MCF 10A (cell line): Measurements from ENCODE around the gene CRIP1. TPM values are rescaled to one million over a fixed set of nuclear protein-coding genes. Genes with fewer than 3 reads are reported as not detected.

Experiments
- BruUV-seq: library from RNA; stranded (reverse); fragments of 400-500 nt; replicated peaks from 2 replicates; lab custom pipeline; 2021; lab: Mats Ljungman, UMichigan
- CTCF ChIA-PET: fragments of 300-600 bp; sonication (Branson Sonifier 250); formaldehyde crosslinking; extraction: SDS; loops from one replicate; lab custom pipeline; 2021; ENCODE audit warnings: antibody characterized with exemption, inconsistent platforms; lab: Yijun Ruan, JAX
- POLR2A ChIA-PET: fragments of 300-600, 350-650 bp; sonication (Branson Sonifier 250); formaldehyde crosslinking; extraction: SDS; loops from one replicate; lab custom pipeline; 2020; ENCODE audit warnings: antibody characterized with exemption, inconsistent platforms; lab: Yijun Ruan, JAX
- DNase-seq: peaks from one replicate; pipeline ENCODE4 v3.0.0-alpha.2; 2018; ENCODE audit not compliant: unreplicated experiment
- H3K27ac Mint-ChIP-seq: one replicate; pipeline ENCODE4 v1.8.0; 2022; ENCODE audit warnings: mild to moderate bottlenecking, low read depth, mixed read lengths; ENCODE audit not compliant: unreplicated experiment
- H3K27me3 Mint-ChIP-seq: one replicate; pipeline ENCODE4 v1.8.0; 2022; ENCODE audit warnings: mixed read lengths; ENCODE audit not compliant: insufficient read depth, unreplicated experiment
- H3K36me3 Mint-ChIP-seq: one replicate; pipeline ENCODE4 v1.8.0; 2022; ENCODE audit warnings: mild to moderate bottlenecking, moderate library complexity, mixed read lengths; ENCODE audit not compliant: insufficient read depth, unreplicated experiment
- H3K4me1 Mint-ChIP-seq: one replicate; pipeline ENCODE4 v1.8.0; 2022; ENCODE audit warnings: mixed read lengths; ENCODE audit not compliant: insufficient read depth, unreplicated experiment
- H3K4me3 Mint-ChIP-seq: one replicate; pipeline ENCODE4 v1.8.0; 2022; ENCODE audit warnings: mild to moderate bottlenecking, moderate library complexity, mixed read lengths; ENCODE audit not compliant: unreplicated experiment
- H3K9me3 Mint-ChIP-seq: one replicate; pipeline ENCODE4 v1.8.0; 2022; ENCODE audit warnings: mixed read lengths; ENCODE audit not compliant: unreplicated experiment
- intact Hi-C: fragments of 100-400 bp; cut with micrococcal nuclease; formaldehyde crosslinking; loops from 2 replicates; pipeline ENCODE4 v1.14.1; 2022
- total RNA-seq: library from RNA; stranded (reverse); gene quantifications from 2 replicates; pipeline ENCODE4 v1.2.3, GENCODE V29; 2022
- TF ChIP-seq, protein P1 (sequence below): fragments of 200-600 bp; IDR thresholded peaks from one replicate; pipeline ENCODE4 v1.8.0; 2022; ENCODE audit warnings: antibody characterized with exemption, mild to moderate bottlenecking; ENCODE audit not compliant: unreplicated experiment

The CRIP1 gene
- total RNA-seq, 1 experiment from 2014 or later, result not detected

DNA sequence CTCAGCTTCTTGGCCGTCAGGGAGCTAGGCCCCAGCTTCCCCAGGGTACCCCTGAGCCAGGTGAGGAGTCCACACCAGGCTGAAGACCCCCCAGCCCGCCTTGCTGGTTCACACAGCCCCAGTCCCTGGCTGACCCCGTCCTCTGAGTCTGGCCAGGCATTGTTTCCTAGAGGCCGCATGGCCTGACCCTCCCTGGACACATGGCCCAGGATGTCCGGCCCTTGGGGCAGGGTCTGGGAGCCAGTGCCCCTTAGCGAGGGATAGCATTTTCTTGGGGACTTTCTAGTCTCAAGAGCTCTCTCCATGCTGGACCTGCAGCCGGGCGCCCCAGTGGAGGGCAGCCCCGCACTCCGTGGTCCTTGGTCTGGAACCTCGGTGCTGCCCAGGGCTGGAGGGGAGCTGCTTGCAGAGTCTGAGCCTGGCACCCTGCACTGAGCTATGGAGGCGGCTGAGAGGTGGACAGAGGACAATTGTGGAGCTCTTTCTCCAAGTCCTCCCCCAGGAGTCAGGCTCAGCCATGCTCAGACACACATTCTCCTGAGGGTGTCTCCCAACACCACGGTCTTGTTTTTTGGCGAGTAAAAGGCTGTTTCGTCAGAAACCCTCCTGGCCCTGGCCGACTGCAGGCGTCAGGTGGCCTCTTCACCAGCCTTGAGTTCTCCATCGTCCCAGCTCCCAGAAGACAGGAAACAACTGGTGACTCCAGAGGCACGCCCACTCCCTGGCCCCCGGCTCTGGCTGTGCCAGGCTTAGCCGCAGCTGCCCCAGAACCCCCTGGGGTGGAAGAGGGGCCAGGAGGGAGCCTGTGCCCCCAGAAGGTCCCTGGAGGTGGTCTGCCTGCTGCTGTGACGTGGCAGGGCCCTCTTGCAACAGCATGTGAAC lies 29.7 kb upstream of the CRIP1 start:
- POLR2A ChIA-PET, result interaction anchor here (0.8 kb wide), 1 partner anchor 15 kb away, joined by 3 read pairs; no protein-coding TSS in a partner anchor
- H3K4me1 Mint-ChIP-seq, result no peaks in the 10 kb centered on the region
- H3K36me3 Mint-ChIP-seq, result peaks cover 42% of the 10 kb centered on the region
- no peaks in the 10 kb centered on the region for H3K9me3 Mint-ChIP-seq
- DNase-seq, result no peak
- CTCF ChIA-PET, result interaction anchor here (0.6 to 1.6 kb wide), 4 partner anchors 11 to 53 kb away, joined by 4 to 9 read pairs (median 4); no protein-coding TSS in a partner anchor
- no peak overlapping the region for H3K4me3 Mint-ChIP-seq
- TF ChIP-seq, protein P1, sequence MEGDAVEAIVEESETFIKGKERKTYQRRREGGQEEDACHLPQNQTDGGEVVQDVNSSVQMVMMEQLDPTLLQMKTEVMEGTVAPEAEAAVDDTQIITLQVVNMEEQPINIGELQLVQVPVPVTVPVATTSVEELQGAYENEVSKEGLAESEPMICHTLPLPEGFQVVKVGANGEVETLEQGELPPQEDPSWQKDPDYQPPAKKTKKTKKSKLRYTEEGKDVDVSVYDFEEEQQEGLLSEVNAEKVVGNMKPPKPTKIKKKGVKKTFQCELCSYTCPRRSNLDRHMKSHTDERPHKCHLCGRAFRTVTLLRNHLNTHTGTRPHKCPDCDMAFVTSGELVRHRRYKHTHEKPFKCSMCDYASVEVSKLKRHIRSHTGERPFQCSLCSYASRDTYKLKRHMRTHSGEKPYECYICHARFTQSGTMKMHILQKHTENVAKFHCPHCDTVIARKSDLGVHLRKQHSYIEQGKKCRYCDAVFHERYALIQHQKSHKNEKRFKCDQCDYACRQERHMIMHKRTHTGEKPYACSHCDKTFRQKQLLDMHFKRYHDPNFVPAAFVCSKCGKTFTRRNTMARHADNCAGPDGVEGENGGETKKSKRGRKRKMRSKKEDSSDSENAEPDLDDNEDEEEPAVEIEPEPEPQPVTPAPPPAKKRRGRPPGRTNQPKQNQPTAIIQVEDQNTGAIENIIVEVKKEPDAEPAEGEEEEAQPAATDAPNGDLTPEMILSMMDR, result no peak
- no peaks in the 10 kb centered on the region for H3K27me3 Mint-ChIP-seq
- H3K27ac Mint-ChIP-seq, result no peak overlapping the region
- BruUV-seq, result no TSS peak
- intact Hi-C loops, result no loop called here

DNA sequence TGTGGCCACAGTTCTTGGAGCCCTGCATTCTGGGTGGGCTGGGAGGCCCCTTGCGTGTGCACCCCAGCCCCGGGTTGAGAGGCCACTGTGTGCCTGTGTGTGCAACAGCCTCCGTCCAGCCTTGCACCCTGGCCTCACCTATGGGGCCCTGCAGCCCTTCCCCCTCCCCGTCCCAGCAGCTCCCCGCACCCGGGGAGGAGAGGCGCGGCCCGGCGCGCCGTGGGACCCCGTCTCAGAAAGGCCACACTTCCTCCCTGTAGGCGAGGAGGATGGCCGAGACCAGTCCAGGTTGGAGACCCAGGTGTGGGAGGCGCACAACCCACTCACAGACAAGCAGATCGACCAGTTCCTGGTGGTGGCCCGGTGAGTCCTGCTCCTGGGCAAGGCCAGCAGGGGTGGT lies 28.7 kb upstream of the CRIP1 start:
- Mint-ChIP-seq H3K4me3 (no peak overlapping the region), H3K4me1 (no peaks in the 10 kb centered on the region), H3K27me3 (no peaks in the 10 kb centered on the region), H3K36me3 (peaks cover 40% of the 10 kb centered on the region), H3K27ac (no peak overlapping the region), H3K9me3 (no peaks in the 10 kb centered on the region)
- DNase-seq, result no peak
- TF ChIP-seq, protein P1, result no peak
- ChIA-PET POLR2A (interaction anchor here (0.8 kb wide), 2 partner anchors 14 to 153 kb away, joined by 3 read pairs; no protein-coding TSS in a partner anchor), CTCF (interaction anchor here (0.7 kb wide), 1 partner anchor 12 kb away, joined by 4 read pairs; no protein-coding TSS in a partner anchor)
- BruUV-seq, result no TSS peak
- intact Hi-C loops, result no loop called here

DNA sequence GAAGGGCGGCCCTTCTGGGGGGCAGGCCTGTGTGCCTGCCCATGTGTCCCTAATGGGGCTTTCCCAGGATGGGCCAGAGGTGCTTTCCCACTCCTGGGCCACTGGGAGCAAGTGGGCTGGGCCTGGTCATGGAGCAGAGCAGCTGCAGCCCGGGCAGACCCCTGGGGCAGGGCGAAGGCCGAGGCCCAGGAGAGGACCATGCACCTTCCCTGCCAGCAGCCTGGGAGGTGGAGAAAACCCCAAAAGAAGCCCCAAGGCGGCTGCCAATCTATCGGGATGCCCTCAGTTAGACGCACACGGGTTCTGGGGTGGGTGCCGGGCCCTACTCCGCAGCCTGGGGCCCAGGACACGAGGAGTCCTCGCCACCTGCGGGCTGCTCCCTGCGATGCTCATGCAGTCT lies 28.1 kb upstream of the CRIP1 start:
- ChIA-PET CTCF (no interaction called here), POLR2A (interaction anchor here (0.8 kb wide), 1 partner anchor 153 kb away, joined by 3 read pairs; no protein-coding TSS in a partner anchor)
- TF ChIP-seq, protein P1, result no peak
- DNase-seq, result no peak
- H3K4me3 Mint-ChIP-seq, result no peak overlapping the region
- BruUV-seq, result no TSS peak
- no peak overlapping the region for H3K27ac Mint-ChIP-seq
- H3K4me1 Mint-ChIP-seq, result no peaks in the 10 kb centered on the region
- intact Hi-C loops, result no loop called here
- peaks cover 42% of the 10 kb centered on the region for H3K36me3 Mint-ChIP-seq
- H3K9me3 Mint-ChIP-seq, result no peaks in the 10 kb centered on the region
- H3K27me3 Mint-ChIP-seq, result no peaks in the 10 kb centered on the region

DNA sequence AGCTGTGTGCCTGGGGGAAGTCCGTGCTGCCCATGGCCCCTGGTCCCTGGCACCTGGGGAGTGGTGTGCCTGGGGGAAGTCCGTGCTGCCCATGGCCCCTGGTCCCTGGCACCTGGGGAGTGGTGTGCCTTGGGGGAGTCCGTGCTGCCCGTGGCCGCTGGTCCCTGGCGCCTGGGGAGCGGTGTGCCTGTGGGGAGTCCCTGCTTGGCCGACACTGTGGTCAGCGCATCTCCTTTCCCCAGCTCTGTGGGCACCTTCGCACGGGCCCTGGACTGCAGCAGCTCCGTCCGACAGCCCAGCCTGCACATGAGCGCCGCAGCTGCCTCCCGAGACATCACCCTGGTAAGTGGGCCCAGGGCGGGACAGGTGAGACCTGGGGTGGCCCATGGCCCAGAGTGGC lies 26.6 kb upstream of the CRIP1 start:
- CTCF ChIA-PET, result no interaction called here
- no peaks in the 10 kb centered on the region for H3K4me1 Mint-ChIP-seq
- DNase-seq, result no peak
- no peaks in the 10 kb centered on the region for H3K27me3 Mint-ChIP-seq
- POLR2A ChIA-PET, result no interaction called here
- H3K36me3 Mint-ChIP-seq, result peaks cover 33% of the 10 kb centered on the region
- TF ChIP-seq, protein P1, result no peak
- BruUV-seq, result no TSS peak
- H3K9me3 Mint-ChIP-seq, result no peaks in the 10 kb centered on the region
- intact Hi-C loops, result no loop called here
- H3K4me3 Mint-ChIP-seq, result no peak overlapping the region
- H3K27ac Mint-ChIP-seq, result no peak overlapping the region
